Measurements from ENCODE around the gene SPTBN2.

DNA sequence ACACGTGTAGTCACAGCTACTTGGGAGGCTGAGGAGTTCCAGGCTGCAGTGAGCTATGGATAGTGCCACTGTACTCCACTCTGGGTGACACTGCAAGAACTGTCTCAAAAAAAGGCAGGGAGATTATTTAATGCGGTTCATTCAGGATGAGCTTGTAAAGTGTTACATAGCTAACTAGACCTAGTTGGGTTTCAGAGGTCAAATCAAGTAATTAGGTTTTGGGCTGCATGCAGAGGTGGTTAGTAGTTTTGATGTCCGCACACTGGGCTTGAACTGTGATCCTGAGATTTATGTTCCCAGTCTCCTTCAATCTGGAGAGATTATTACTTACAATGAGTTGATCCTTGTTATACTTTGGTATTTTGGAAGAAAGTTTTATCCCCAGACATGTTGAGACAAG lies 92.6 kb downstream of the SPTBN2 start:
- TF ChIP-seq POLR2A (IDR thresholded peaks at IDR 0.05; ENCODE audit: low read depth, low read length) (no peak), RAD21 (IDR thresholded peaks at IDR 0.05; ENCODE audit: low read length) (no peak), MAZ (IDR thresholded peaks at IDR 0.05; ENCODE audit: borderline replicate concordance, low read depth, low read length) (no peak), SMC3 (IDR thresholded peaks at IDR 0.05; ENCODE audit: low read depth, low read length) (no peak), CTCF (conservative IDR thresholded peaks at IDR 0.05; ENCODE audit: low read depth, low read length) (no peak), ELK1 (IDR thresholded peaks at IDR 0.05; ENCODE audit: borderline replicate concordance, low read depth, low read length) (no peak), MAFK (IDR thresholded peaks at IDR 0.05; ENCODE audit: low read depth, low read length) (no peak), FOS (IDR thresholded peaks at IDR 0.05; ENCODE audit: low read depth, low read length) (no peak), RFX5 (IDR thresholded peaks at IDR 0.05; ENCODE audit: low read depth, low read length) (no peak)
- TF ChIP-seq, protein P1, sequence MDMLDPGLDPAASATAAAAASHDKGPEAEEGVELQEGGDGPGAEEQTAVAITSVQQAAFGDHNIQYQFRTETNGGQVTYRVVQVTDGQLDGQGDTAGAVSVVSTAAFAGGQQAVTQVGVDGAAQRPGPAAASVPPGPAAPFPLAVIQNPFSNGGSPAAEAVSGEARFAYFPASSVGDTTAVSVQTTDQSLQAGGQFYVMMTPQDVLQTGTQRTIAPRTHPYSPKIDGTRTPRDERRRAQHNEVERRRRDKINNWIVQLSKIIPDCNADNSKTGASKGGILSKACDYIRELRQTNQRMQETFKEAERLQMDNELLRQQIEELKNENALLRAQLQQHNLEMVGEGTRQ (IDR thresholded peaks at IDR 0.05; ENCODE audit: low read depth, low read length) = no peak
